IMR-90 (cell line): ENCODE measurements around the gene ROBO1. TPM values are rescaled to one million over a fixed set of nuclear protein-coding genes. Genes with fewer than 3 reads are reported as not detected.

Experiments used
- ATAC-seq: fragments of 200-7000 bp; cut with Tn5 transposase; 2 replicates; pipeline ENCODE4 v1.9.1; 2020; ENCODE audit warnings: low read depth, mild to moderate bottlenecking, moderate library complexity
- BruUV-seq: library from RNA; stranded (reverse); fragments of 400-500 nt; replicated peaks from 2 replicates; lab custom pipeline; 2021; lab: Mats Ljungman, UMichigan
- CTCF ChIA-PET: fragments of 300-600 bp; formaldehyde crosslinking; extraction: SDS; loops from one replicate; lab custom pipeline; 2021; ENCODE audit warnings: antibody characterized with exemption; lab: Yijun Ruan, JAX
- POLR2A ChIA-PET: fragments of 300-600 bp; sonication (Branson Sonifier 250); formaldehyde crosslinking; loops from one replicate; lab custom pipeline; 2022; ENCODE audit warnings: antibody characterized with exemption; ENCODE audit not compliant: unreplicated experiment; lab: Charles Lee
- DNase-seq: peaks from one replicate; pipeline ENCODE4 v3.0.0; 2013
- H2AFZ ChIP-seq: replicated peaks from 2 replicates; pipeline ENCODE3; 2013; ENCODE audit warnings: low read length, mild to moderate bottlenecking; ENCODE audit not compliant: poor library complexity
- H2AK5ac ChIP-seq: 2 replicates; pipeline ENCODE4 v1.6.1; 2013; ENCODE audit warnings: low read depth, low read length, inconsistent platforms
- H2AK9ac ChIP-seq: replicated peaks from 2 replicates; pipeline ENCODE3; 2013; ENCODE audit warnings: mild to moderate bottlenecking, low read depth, low read length, moderate library complexity; ENCODE audit not compliant: poor library complexity
- H2BK120ac ChIP-seq: 2 replicates; pipeline ENCODE4 v1.6.1; 2013; ENCODE audit warnings: low read depth, low read length, inconsistent platforms
- H2BK15ac ChIP-seq: 3 replicates; pipeline ENCODE4 v1.6.1; 2013; ENCODE audit warnings: low read depth, low read length, inconsistent platforms
- H2BK20ac ChIP-seq: 2 replicates; pipeline ENCODE4 v1.6.1; 2013; ENCODE audit warnings: low read depth, mild to moderate bottlenecking, inconsistent platforms, low read length, moderate library complexity
- H2BK5ac ChIP-seq: 2 replicates; pipeline ENCODE4 v1.6.1; 2013; ENCODE audit warnings: mild to moderate bottlenecking, low read depth, low read length, inconsistent platforms; ENCODE audit not compliant: poor library complexity, severe bottlenecking
- H3K14ac ChIP-seq: replicated peaks from 2 replicates; pipeline ENCODE4 v1.6.1; 2013; ENCODE audit warnings: low read depth, low read length, inconsistent platforms
- H3K18ac ChIP-seq: 2 replicates; pipeline ENCODE4 v1.6.1; 2013; ENCODE audit warnings: low read depth, low read length, control low read depth
- H3K23ac ChIP-seq: 2 replicates; pipeline ENCODE4 v1.6.1; 2013; ENCODE audit warnings: low read depth, low read length, inconsistent platforms
- H3K27ac ChIP-seq: 2 replicates; pipeline ENCODE4 v1.5.1; 2013; ENCODE audit warnings: mild to moderate bottlenecking, control low read depth, low read length; ENCODE audit not compliant: insufficient read depth
- H3K27me3 ChIP-seq: 2 replicates; pipeline ENCODE4 v1.6.1; 2013; ENCODE audit warnings: low read length; ENCODE audit not compliant: control insufficient read depth, insufficient read depth
- H3K36me3 ChIP-seq: 2 replicates; pipeline ENCODE4 v1.6.1; 2013; ENCODE audit warnings: low read length, mixed read lengths; ENCODE audit not compliant: control insufficient read depth, insufficient read depth
- H3K4ac ChIP-seq: 2 replicates; pipeline ENCODE4 v1.6.1; 2013; ENCODE audit warnings: low read depth, low read length, inconsistent platforms
- H3K4me1 ChIP-seq: 2 replicates; pipeline ENCODE4 v1.6.1; 2013; ENCODE audit warnings: low read length, mixed read lengths; ENCODE audit not compliant: control insufficient read depth, insufficient read depth
- H3K4me2 ChIP-seq: 2 replicates; pipeline ENCODE4 v1.6.1; 2013; ENCODE audit warnings: low read depth, mild to moderate bottlenecking, control low read depth, low read length, moderate library complexity
- H3K4me3 ChIP-seq: 2 replicates; pipeline ENCODE4 v1.5.1; 2013; ENCODE audit warnings: low read depth, mild to moderate bottlenecking, control low read depth, low read length, moderate library complexity; ENCODE audit not compliant: insufficient read depth
- H3K56ac ChIP-seq: 2 replicates; pipeline ENCODE4 v1.6.1; 2013; ENCODE audit warnings: low read length, inconsistent platforms; ENCODE audit not compliant: insufficient read depth; ENCODE audit errors: extremely low read depth
- H3K79me1 ChIP-seq, 2 experiments: 2 replicates each; pipeline ENCODE4 v1.6.1; 2013; ENCODE audit warnings: low read length in 2 of 2, inconsistent platforms in 1 of 2, low read depth in 1 of 2
- H3K9ac ChIP-seq: 2 replicates; pipeline ENCODE4 v1.6.1; 2013; ENCODE audit warnings: low read depth, low read length, control low read depth
- H3K9me1 ChIP-seq: 2 replicates; pipeline ENCODE4 v1.6.1; 2013; ENCODE audit warnings: low read length, inconsistent platforms; ENCODE audit not compliant: insufficient read depth
- H3K9me3 ChIP-seq: 2 replicates; pipeline ENCODE4 v1.6.1; 2013; ENCODE audit warnings: low read length; ENCODE audit not compliant: control insufficient read depth, insufficient read depth
- H4K20me1 ChIP-seq: 2 replicates; pipeline ENCODE4 v1.6.1; 2013; ENCODE audit warnings: low read length, inconsistent platforms; ENCODE audit not compliant: insufficient read depth
- H4K5ac ChIP-seq: 2 replicates; pipeline ENCODE4 v1.6.1; 2013; ENCODE audit warnings: mild to moderate bottlenecking, low read depth, low read length, control low read depth
- H4K8ac ChIP-seq, 2 experiments: 2 replicates each; pipeline ENCODE4 v1.6.1; 2013; ENCODE audit warnings: low read depth in 2 of 2, low read length in 2 of 2, control low read depth in 1 of 2, inconsistent platforms in 1 of 2
- H4K91ac ChIP-seq: 2 replicates; pipeline ENCODE4 v1.6.1; 2013; ENCODE audit warnings: low read depth, low read length, inconsistent platforms; ENCODE audit not compliant: insufficient read depth
- BHLHE40 ChIP-seq: fragments of 150-350 bp; IDR thresholded peaks from 2 replicates; pipeline ENCODE4 v1.6.1; 2016; ENCODE audit warnings: mild to moderate bottlenecking, low read depth, low read length
- CEBPB ChIP-seq: IDR thresholded peaks from 2 replicates; pipeline ENCODE4 v1.6.1; 2012; ENCODE audit warnings: low read depth, low read length, improper control_type of control experiment
- CHD1 ChIP-seq: IDR thresholded peaks from 2 replicates; pipeline ENCODE4 v1.6.1; 2012; ENCODE audit warnings: low read depth, low read length, improper control_type of control experiment
- CTCF ChIP-seq: conservative IDR thresholded peaks from 2 replicates; pipeline ENCODE4 v1.5.1; 2012; ENCODE audit warnings: mild to moderate bottlenecking, low read depth, low read length, improper control_type of control experiment
- ELK1 ChIP-seq: fragments of 150-350 bp; IDR thresholded peaks from 2 replicates; pipeline ENCODE4 v1.6.1; 2016; ENCODE audit warnings: low read depth, mild to moderate bottlenecking, low read length, moderate library complexity, borderline replicate concordance
- FOS ChIP-seq: fragments of 150-350 bp; IDR thresholded peaks from 2 replicates; pipeline ENCODE4 v1.6.1; 2016; ENCODE audit warnings: low read depth, low read length
- MAFK ChIP-seq: IDR thresholded peaks from 2 replicates; pipeline ENCODE4 v1.6.1; 2012; ENCODE audit warnings: low read depth, low read length, improper control_type of control experiment
- MAZ ChIP-seq: IDR thresholded peaks from 2 replicates; pipeline ENCODE4 v1.6.1; 2012; ENCODE audit warnings: low read depth, mild to moderate bottlenecking, low read length, improper control_type of control experiment, moderate library complexity, borderline replicate concordance
- MXI1 ChIP-seq: IDR thresholded peaks from 2 replicates; pipeline ENCODE4 v1.6.1; 2012; ENCODE audit warnings: low read depth, mild to moderate bottlenecking, low read length, moderate library complexity, borderline replicate concordance
- NFE2L2 ChIP-seq: fragments of 150-350 bp; IDR thresholded peaks from 2 replicates; pipeline ENCODE4 v1.6.1; 2016; ENCODE audit warnings: low read depth, mild to moderate bottlenecking, low read length
- POLR2A ChIP-seq: IDR thresholded peaks from 2 replicates; pipeline ENCODE4 v1.6.1; 2012; ENCODE audit warnings: mild to moderate bottlenecking, low read depth, low read length
- RAD21 ChIP-seq: IDR thresholded peaks from 2 replicates; pipeline ENCODE4 v1.6.1; 2012; ENCODE audit warnings: low read length, improper control_type of control experiment
- RCOR1 ChIP-seq: IDR thresholded peaks from 2 replicates; pipeline ENCODE4 v1.6.1; 2012; ENCODE audit warnings: mild to moderate bottlenecking, low read length, improper control_type of control experiment; ENCODE audit not compliant: insufficient replicate concordance
- RFX5 ChIP-seq: IDR thresholded peaks from 2 replicates; pipeline ENCODE4 v1.8.0; 2012; ENCODE audit warnings: low read depth, mild to moderate bottlenecking, low read length, moderate library complexity
- SMC3 ChIP-seq: fragments of 150-350 bp; IDR thresholded peaks from 2 replicates; pipeline ENCODE4 v1.6.1; 2016; ENCODE audit warnings: low read depth, mild to moderate bottlenecking, antibody characterized with exemption, low read length, moderate library complexity
- USF2 ChIP-seq: fragments of 150-350 bp; IDR thresholded peaks from 2 replicates; pipeline ENCODE4 v1.6.1; 2017; ENCODE audit warnings: mild to moderate bottlenecking, antibody characterized with exemption, low read length, low read depth
- WGBS, 2 experiments: methylation state at CpG; one replicate each; pipeline versions ENCODE4 v1.1.5 to v1.1.7; 2013; ENCODE audit warnings: missing lambda C conversion rate in 2 of 2; ENCODE audit not compliant: insufficient read length in 1 of 2; ENCODE audit errors: extremely low coverage in 2 of 2; 5-methylcytosine and 5-hydroxymethylcytosine counted together
- dilution Hi-C: fragments of 300-500 bp; cut with HindIII; formaldehyde crosslinking; loops from one replicate; pipeline ENCODE4 v1.14.3; 2018; ENCODE audit warnings: low sequenced_read_pairs; ENCODE audit not compliant: unreplicated experiment
- in situ Hi-C: fragments of 300-500 bp; cut with MboI; formaldehyde crosslinking; loops from 3 replicates; pipeline ENCODE4 v1.14.3; 2019; ENCODE audit warnings: low sequenced_read_pairs, inconsistent platforms, mixed read lengths
- intact Hi-C: fragments of 100-400 bp; cut with micrococcal nuclease; formaldehyde crosslinking; loops from 2 replicates; pipeline ENCODE4 v1.10.0; 2022
- polyA plus RNA-seq, 3 experiments: library from polyadenylated mRNA; depleted of rRNA; stranded (reverse); fragments of >200 nt; gene quantifications; 2 replicates each; pipeline ENCODE4 v1.2.3, GENCODE V29; 2012; ENCODE audit warnings: low replicate concordance in 1 of 3
- total RNA-seq: library from RNA; depleted of rRNA; stranded (reverse); fragments of >200 nt; gene quantifications from 2 replicates; pipeline ENCODE4 v1.2.3, GENCODE V29; 2012

ROBO1 gene
- total and polyA plus RNA-seq, 2 of the 4 experiments (the other 2 are of a cell fraction), result 24.1 to 53.9 TPM

GRCh38 chr3:78601249-78601648, 1166.5 kb downstream of the ROBO1 start:
- H2BK15ac ChIP-seq, result no peak overlapping the region
- ChIA-PET POLR2A (no interaction called here), CTCF (no interaction called here)
- H3K4me1 ChIP-seq, result no peaks in the 10 kb centered on the region; the same call in 1 of the 2 replicates
- no peaks in the 10 kb centered on the region; the same call in 1 of the 2 replicates for H3K36me3 ChIP-seq
- no peaks in the 10 kb centered on the region for H3K9me3 ChIP-seq
- H3K79me1 ChIP-seq, result no peaks in the 10 kb centered on the region
- H3K18ac ChIP-seq, result no peak overlapping the region
- H3K23ac ChIP-seq, result no peak overlapping the region
- no TSS peak for BruUV-seq
- H2BK5ac ChIP-seq, result no peak overlapping the region
- H4K5ac ChIP-seq, result no peak overlapping the region
- intact Hi-C loops (no loop called here), dilution Hi-C loops (no loop called here), in situ Hi-C loops (no loop called here)
- H3K4ac ChIP-seq, result no peak overlapping the region
- no peak overlapping the region for H2BK120ac ChIP-seq
- no peaks in the 10 kb centered on the region for H3K27me3 ChIP-seq
- H3K14ac ChIP-seq, result no peak overlapping the region
- no peaks in the 10 kb centered on the region; the same call in 1 of the 2 replicates for H3K9me1 ChIP-seq
- H4K91ac ChIP-seq, result no peak overlapping the region
- no peak overlapping the region for H3K56ac ChIP-seq
- 94% methylated on average over 2 of the region's 2 CpGs; no CpG with 5 or more reads in 1 of the 2 experiments for WGBS, 2 experiments
- DNase-seq (no peak), ATAC-seq (no peak)
- H2BK20ac ChIP-seq, result no peak overlapping the region
- no peak overlapping the region for H2AK9ac ChIP-seq
- no peak overlapping the region for H3K4me3 ChIP-seq
- H4K8ac ChIP-seq, result no peak overlapping the region
- no peak overlapping the region for H3K27ac ChIP-seq
- no peak overlapping the region for H3K4me2 ChIP-seq
- no peaks in the 10 kb centered on the region for H4K20me1 ChIP-seq
- H2AK5ac ChIP-seq, result no peak overlapping the region
- no peak overlapping the region for H2AFZ ChIP-seq
- no peak for TF ChIP-seq RFX5
- no peak for TF ChIP-seq CTCF
- TF ChIP-seq USF2, result no peak
- TF ChIP-seq FOS, result no peak
- TF ChIP-seq POLR2A, result no peak
- TF ChIP-seq MAFK, result no peak
- no peak for TF ChIP-seq ELK1
- no peak for TF ChIP-seq MXI1
- TF ChIP-seq RCOR1, result no peak
- TF ChIP-seq NFE2L2, result no peak
- no peak for TF ChIP-seq MAZ
- TF ChIP-seq SMC3, result no peak
- no peak for TF ChIP-seq RAD21
- TF ChIP-seq BHLHE40, result no peak
- no peak for TF ChIP-seq CEBPB
- no peak for TF ChIP-seq CHD1
- H3K9ac ChIP-seq, result no peak overlapping the region
